ENCODE results near the gene SP9. TPM values are rescaled to one million over a fixed set of nuclear protein-coding genes. Genes with fewer than 3 reads are reported as not detected.

SP9 gene
- total RNA-seq, 4 donors from 2014 or later = not detected

GRCh38 chr2:174342686-174343342 is 8.1 kb downstream of the SP9 start:
- ATAC-seq (ENCODE audit: low FRiP score) (no peak), DNase-seq (ENCODE audit: low spot score) (no peak)
- no peak for TF ChIP-seq CTCF (IDR thresholded peaks at IDR 0.05)

GRCh38 chr2:174343343-174343622 is 8.5 kb downstream of the SP9 start:
- TF ChIP-seq CTCF (IDR thresholded peaks at IDR 0.05) = no peak
- ATAC-seq (ENCODE audit: low FRiP score) (no peak), DNase-seq (ENCODE audit: low spot score) (no peak)

- ATAC-seq (ENCODE audit: low FRiP score) = no peak
- no peak for DNase-seq (ENCODE audit: low spot score)
- no peak for TF ChIP-seq CTCF (IDR thresholded peaks at IDR 0.05)
Measured at GRCh38 chr2:174343623-174344455, 9.1 kb downstream of the SP9 start.

- TF ChIP-seq CTCF (IDR thresholded peaks at IDR 0.05) = no peak
- no peak for DNase-seq (ENCODE audit: low spot score)
- no peak for ATAC-seq (ENCODE audit: low FRiP score)
Measured at GRCh38 chr2:174344716-174345461, 10.1 kb downstream of the SP9 start.

- no peak for ATAC-seq (ENCODE audit: low FRiP score)
- TF ChIP-seq CTCF (IDR thresholded peaks at IDR 0.05) = no peak
- no peak for DNase-seq (ENCODE audit: low spot score)
Measured at GRCh38 chr2:174350018-174350417, 15.3 kb downstream of the SP9 start.

GRCh38 chr2:174350593-174351181 is 15.9 kb downstream of the SP9 start:
- DNase-seq (ENCODE audit: low spot score) (no peak), ATAC-seq (ENCODE audit: low FRiP score) (peak; percentile 51)
- no peak for TF ChIP-seq CTCF (IDR thresholded peaks at IDR 0.05)

Data from omental fat pad (tissue), 4 donors.